Measurements from ENCODE around the gene RELL1. TPM values are rescaled to one million over a fixed set of nuclear protein-coding genes. Genes with fewer than 3 reads are reported as not detected.

RELL1 gene
- total and polyA plus RNA-seq, 10 of the 15 experiments (the other 5 are each of a cell fraction or from before 2014, with no cell fraction given): 0.20 to 10.9 (median 3.9) TPM

DNA sequence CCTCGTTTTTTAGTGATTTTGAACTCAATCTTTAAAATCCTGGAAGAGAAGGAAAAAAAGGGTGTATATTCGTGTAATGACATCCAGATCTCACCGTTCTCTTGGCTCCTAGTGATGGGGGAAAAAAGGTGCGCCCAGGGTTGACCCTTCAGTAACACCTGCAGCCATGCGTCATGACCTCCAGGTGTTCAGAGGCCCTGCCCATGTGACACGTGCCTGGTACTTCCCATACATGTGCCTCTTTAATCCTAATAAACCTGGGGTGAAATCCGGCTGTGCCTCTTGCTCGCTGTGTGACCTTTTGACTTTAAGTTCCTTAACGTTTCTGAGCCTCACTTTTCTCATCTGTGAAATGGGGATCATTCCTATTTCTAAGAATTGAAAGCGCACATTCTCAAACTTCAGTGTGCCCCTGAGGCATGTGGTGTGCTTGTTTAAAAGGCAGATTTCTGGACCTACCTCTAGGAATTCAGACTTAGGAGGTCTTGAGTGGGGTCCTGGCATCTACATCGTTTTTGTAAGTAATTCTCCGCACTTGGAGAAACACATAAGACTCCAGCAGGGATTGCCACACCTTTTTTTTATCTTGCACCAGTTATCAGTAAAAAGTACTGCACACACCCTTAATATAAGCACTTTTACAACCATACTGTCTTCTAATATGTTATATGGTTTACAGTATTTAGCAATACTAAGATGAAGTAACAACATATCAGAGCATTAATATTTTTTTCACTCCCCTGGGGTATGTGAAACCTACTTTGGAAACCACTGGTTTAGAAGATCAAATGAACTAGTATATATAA is 90.1 kb downstream of the RELL1 start:
- DNase-seq (ENCODE audit: low read depth, low spot score): no peak
- SMC1A ChIA-PET (ENCODE audit: uncharacterized antibody, unreplicated experiment): no interaction called here
- Histone ChIP-seq H3K9me3 (replicated peaks; ENCODE audit: control insufficient read depth, insufficient read depth, low read length) (no peaks in the 10 kb centered on the region), H3K9ac (ENCODE audit: control insufficient read depth, insufficient read depth, low read length) (no peak overlapping the region), H3K27me3 (replicated peaks in 1 of 2; ENCODE audit: control insufficient read depth in 2 of 2, insufficient read depth in 2 of 2, low read length in 1 of 2) (no peaks in the 10 kb centered on the region), H3K4me2 (ENCODE audit: control insufficient read depth, insufficient read depth) (no peak overlapping the region), H3K36me3 (ENCODE audit: control insufficient read depth in 2 of 2, insufficient read depth in 2 of 2, low read length in 1 of 2) (no peaks in the 10 kb centered on the region), H4K20me1 (ENCODE audit: control insufficient read depth, insufficient read depth) (no peaks in the 10 kb centered on the region), H2AFZ (ENCODE audit: control insufficient read depth, low read depth, low read length) (no peak overlapping the region), H3K27ac (ENCODE audit: control insufficient read depth, insufficient read depth) (no peak overlapping the region), H3K79me2 (ENCODE audit: control insufficient read depth, insufficient read depth, low read length) (no peaks in the 10 kb centered on the region), H3K4me3 (no peak overlapping the region), H3K4me1 (ENCODE audit: control insufficient read depth, insufficient read depth, low read length) (no peaks in the 10 kb centered on the region)
- RAD21 ChIA-PET (ENCODE audit: unreplicated experiment): no interaction called here
- TF ChIP-seq YBX1 (IDR thresholded peaks at IDR 0.05) (no peak), NR2C2 (IDR thresholded peaks at IDR 0.05; ENCODE audit: borderline replicate concordance, control insufficient read depth, insufficient read length, low read depth) (no peak), MXI1 (IDR thresholded peaks at IDR 0.05; ENCODE audit: low read depth, low read length) (no peak), BACH1 (IDR thresholded peaks at IDR 0.05; ENCODE audit: borderline replicate concordance) (no peak), SUZ12 (IDR thresholded peaks at IDR 0.05; ENCODE audit: unreplicated experiment) (no peak), MEF2B (IDR thresholded peaks at IDR 0.05; ENCODE audit: partially characterized antibody, poor library complexity, severe bottlenecking) (no peak), KDM1A (IDR thresholded peaks at IDR 0.05; ENCODE audit: borderline replicate concordance) (no peak), WRNIP1 (IDR thresholded peaks at IDR 0.05; ENCODE audit: borderline replicate concordance, low read depth, low read length) (no peak), POLR2AphosphoS2 (IDR thresholded peaks at IDR 0.05; ENCODE audit: low read depth, low read length) (no peak), RFX5 (IDR thresholded peaks at IDR 0.05; ENCODE audit: low read depth, low read length) (no peak), PML (IDR thresholded peaks at IDR 0.05; ENCODE audit: low read length) (no peak), ESRRA (IDR thresholded peaks at IDR 0.05; ENCODE audit: low read length) (no peak), ZNF24 (IDR thresholded peaks at IDR 0.05) (no peak), NRF1 (conservative IDR thresholded peaks at IDR 0.05; ENCODE audit: low read depth, low read length) (no peak)
- TF ChIP-seq, protein P1, sequence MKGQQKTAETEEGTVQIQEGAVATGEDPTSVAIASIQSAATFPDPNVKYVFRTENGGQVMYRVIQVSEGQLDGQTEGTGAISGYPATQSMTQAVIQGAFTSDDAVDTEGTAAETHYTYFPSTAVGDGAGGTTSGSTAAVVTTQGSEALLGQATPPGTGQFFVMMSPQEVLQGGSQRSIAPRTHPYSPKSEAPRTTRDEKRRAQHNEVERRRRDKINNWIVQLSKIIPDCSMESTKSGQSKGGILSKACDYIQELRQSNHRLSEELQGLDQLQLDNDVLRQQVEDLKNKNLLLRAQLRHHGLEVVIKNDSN (IDR thresholded peaks at IDR 0.05; ENCODE audit: borderline replicate concordance, extremely low read length, insufficient read depth, low read depth, low read length): no peak
- TF ChIP-seq, protein P2, sequence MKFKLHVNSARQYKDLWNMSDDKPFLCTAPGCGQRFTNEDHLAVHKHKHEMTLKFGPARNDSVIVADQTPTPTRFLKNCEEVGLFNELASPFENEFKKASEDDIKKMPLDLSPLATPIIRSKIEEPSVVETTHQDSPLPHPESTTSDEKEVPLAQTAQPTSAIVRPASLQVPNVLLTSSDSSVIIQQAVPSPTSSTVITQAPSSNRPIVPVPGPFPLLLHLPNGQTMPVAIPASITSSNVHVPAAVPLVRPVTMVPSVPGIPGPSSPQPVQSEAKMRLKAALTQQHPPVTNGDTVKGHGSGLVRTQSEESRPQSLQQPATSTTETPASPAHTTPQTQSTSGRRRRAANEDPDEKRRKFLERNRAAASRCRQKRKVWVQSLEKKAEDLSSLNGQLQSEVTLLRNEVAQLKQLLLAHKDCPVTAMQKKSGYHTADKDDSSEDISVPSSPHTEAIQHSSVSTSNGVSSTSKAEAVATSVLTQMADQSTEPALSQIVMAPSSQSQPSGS (IDR thresholded peaks at IDR 0.05; ENCODE audit: low read length): no peak
- TF ChIP-seq, protein P3, sequence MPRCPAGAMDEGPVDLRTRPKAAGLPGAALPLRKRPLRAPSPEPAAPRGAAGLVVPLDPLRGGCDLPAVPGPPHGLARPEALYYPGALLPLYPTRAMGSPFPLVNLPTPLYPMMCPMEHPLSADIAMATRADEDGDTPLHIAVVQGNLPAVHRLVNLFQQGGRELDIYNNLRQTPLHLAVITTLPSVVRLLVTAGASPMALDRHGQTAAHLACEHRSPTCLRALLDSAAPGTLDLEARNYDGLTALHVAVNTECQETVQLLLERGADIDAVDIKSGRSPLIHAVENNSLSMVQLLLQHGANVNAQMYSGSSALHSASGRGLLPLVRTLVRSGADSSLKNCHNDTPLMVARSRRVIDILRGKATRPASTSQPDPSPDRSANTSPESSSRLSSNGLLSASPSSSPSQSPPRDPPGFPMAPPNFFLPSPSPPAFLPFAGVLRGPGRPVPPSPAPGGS (IDR thresholded peaks at IDR 0.05; ENCODE audit: borderline replicate concordance, insufficient read depth, low read depth, low read length, poor library complexity, severe bottlenecking): no peak
- POLR2A ChIA-PET: no interaction called here
- CTCF ChIA-PET: no interaction called here
- WGBS (ENCODE audit: insufficient coverage, insufficient replicate concordance, low lambda C conversion rate, missing lambda C conversion rate): 40% methylated on average over 12 of the region's 12 CpGs
- in situ Hi-C loops (cut with MboI) (no loop called here), intact Hi-C loops (cut with micrococcal nuclease; ENCODE audit: unreplicated experiment) (no loop called here)
- no peak for FAIRE-seq
- ATAC-seq: no peak
- BruUV-seq (replicated peaks): no TSS peak
